ENCODE results near the gene TERT. TPM values are rescaled to one million over a fixed set of nuclear protein-coding genes. Genes with fewer than 3 reads are reported as not detected.
"Not testable (repeated sequence)": the region's sequence is repeated elsewhere in the genome, so short reads cannot be mapped to it uniquely, and the experiment has no call there.

Gene TERT
- polyA plus RNA-seq, 1 experiment, result not detected

GRCh38 chr5:1292846-1293415 is 1.9 kb downstream of the TERT start:
- CTCF ChIA-PET, result no interaction called here
- no peak for DNase-seq (ENCODE audit: low read depth)
- H3K27me3 ChIP-seq (ENCODE audit: control insufficient read depth, insufficient read depth, low read length), result peaks cover 4% of the 10 kb centered on the region; the same call in 1 of the 2 replicates

GRCh38 chr5:1292139-1292538 is 2.7 kb downstream of the TERT start:
- ChIA-PET POLR2A (no interaction called here), CTCF (no interaction called here)
- TF ChIP-seq CTCF (IDR thresholded peaks at IDR 0.05; ENCODE audit: insufficient read depth, low read depth, low read length), result no peak
- H3K27me3 ChIP-seq (ENCODE audit: control insufficient read depth, insufficient read depth, low read length), result peaks cover 4% of the 10 kb centered on the region; the same call in 1 of the 2 replicates
- no peak overlapping the region for H3K4me3 ChIP-seq (ENCODE audit: low read depth, low read length)
- DNase-seq (ENCODE audit: low read depth), result no peak
- no peaks in the 10 kb centered on the region for H3K36me3 ChIP-seq (ENCODE audit: control insufficient read depth, insufficient read depth, low read length)

More at GRCh38 chr5:1292846-1293415, 1.9 kb downstream of the TERT start:
- no peak for TF ChIP-seq CTCF (IDR thresholded peaks at IDR 0.05; ENCODE audit: insufficient read depth, low read depth, low read length)
- Histone ChIP-seq H3K36me3 (ENCODE audit: control insufficient read depth, insufficient read depth, low read length) (no peaks in the 10 kb centered on the region), H3K4me3 (ENCODE audit: low read depth, low read length) (no peak overlapping the region)
- POLR2A ChIA-PET, result no interaction called here

GRCh38 chr5:1291611-1292080 is 3.2 kb downstream of the TERT start:
- no peak overlapping the region for H3K4me3 ChIP-seq (ENCODE audit: low read depth, low read length)
- H3K36me3 ChIP-seq (ENCODE audit: control insufficient read depth, insufficient read depth, low read length), result no peaks in the 10 kb centered on the region
- H3K27me3 ChIP-seq (ENCODE audit: control insufficient read depth, insufficient read depth, low read length), result peaks cover 4% of the 10 kb centered on the region; the same call in 1 of the 2 replicates
- POLR2A ChIA-PET, result no interaction called here
- CTCF ChIA-PET, result no interaction called here
- DNase-seq (ENCODE audit: low read depth), result no peak
- TF ChIP-seq CTCF (IDR thresholded peaks at IDR 0.05; ENCODE audit: insufficient read depth, low read depth, low read length), result no peak

GRCh38 chr5:1290956-1291355 is 3.9 kb downstream of the TERT start:
- H3K36me3 ChIP-seq (ENCODE audit: control insufficient read depth, insufficient read depth, low read length); H3K27me3 ChIP-seq (ENCODE audit: control insufficient read depth, insufficient read depth, low read length); POLR2A ChIA-PET; CTCF ChIA-PET; H3K4me3 ChIP-seq (ENCODE audit: low read depth, low read length); DNase-seq (ENCODE audit: low read depth): not testable (repeated sequence)

- H3K27me3 ChIP-seq (ENCODE audit: control insufficient read depth, insufficient read depth, low read length); POLR2A ChIA-PET; H3K36me3 ChIP-seq (ENCODE audit: control insufficient read depth, insufficient read depth, low read length); CTCF ChIA-PET; H3K4me3 ChIP-seq (ENCODE audit: low read depth, low read length); DNase-seq (ENCODE audit: low read depth): not testable (repeated sequence)
Observed at GRCh38 chr5:1289559-1289958, 5.3 kb downstream of the TERT start.

- no peak for TF ChIP-seq CTCF (IDR thresholded peaks at IDR 0.05; ENCODE audit: insufficient read depth, low read depth, low read length)
- DNase-seq (ENCODE audit: low read depth), result no peak
- CTCF ChIA-PET, result no interaction called here
- POLR2A ChIA-PET, result no interaction called here
- Histone ChIP-seq H3K27me3 (ENCODE audit: control insufficient read depth, insufficient read depth, low read length) (no peaks in the 10 kb centered on the region; the same call in 1 of the 2 replicates), H3K36me3 (ENCODE audit: control insufficient read depth, insufficient read depth, low read length) (no peaks in the 10 kb centered on the region), H3K4me3 (ENCODE audit: low read depth, low read length) (no peak overlapping the region)
Observed at GRCh38 chr5:1288439-1289335, 6.2 kb downstream of the TERT start.

All from BJ (cell line).